Measurements from ENCODE around the gene CD82. TPM values are rescaled to one million over a fixed set of nuclear protein-coding genes. Genes with fewer than 3 reads are reported as not detected.

The CD82 gene
- total and polyA plus RNA-seq, 7 experiments from 2014 or later: 36.4 to 319 (median 57.2) TPM

Other genes with a start within 250 kb of the CD82 start
- 10 to 100 TPM in 4 of 5 experiments, 1 to 10 TPM in 1; 9.1 to 57.0 (median 40.7) TPM for gene TSPAN18, start 161.3 kb downstream of the CD82 start, total RNA-seq
- gene TSPAN18, start 161.3 kb downstream of the CD82 start, polyA plus RNA-seq: 10 to 100 TPM in 1 of 2 donors, 1 to 10 TPM in 1; 8.8 to 21.7 TPM

All from naive thymus-derived CD4-positive, alpha-beta T cell (primary cell).